ENCODE results near the gene MRPL24. TPM values are rescaled to one million over a fixed set of nuclear protein-coding genes. Genes with fewer than 3 reads are reported as not detected.

MRPL24 gene
- total RNA-seq, 1 experiment from 2014 or later, result 27.3 TPM

DNA sequence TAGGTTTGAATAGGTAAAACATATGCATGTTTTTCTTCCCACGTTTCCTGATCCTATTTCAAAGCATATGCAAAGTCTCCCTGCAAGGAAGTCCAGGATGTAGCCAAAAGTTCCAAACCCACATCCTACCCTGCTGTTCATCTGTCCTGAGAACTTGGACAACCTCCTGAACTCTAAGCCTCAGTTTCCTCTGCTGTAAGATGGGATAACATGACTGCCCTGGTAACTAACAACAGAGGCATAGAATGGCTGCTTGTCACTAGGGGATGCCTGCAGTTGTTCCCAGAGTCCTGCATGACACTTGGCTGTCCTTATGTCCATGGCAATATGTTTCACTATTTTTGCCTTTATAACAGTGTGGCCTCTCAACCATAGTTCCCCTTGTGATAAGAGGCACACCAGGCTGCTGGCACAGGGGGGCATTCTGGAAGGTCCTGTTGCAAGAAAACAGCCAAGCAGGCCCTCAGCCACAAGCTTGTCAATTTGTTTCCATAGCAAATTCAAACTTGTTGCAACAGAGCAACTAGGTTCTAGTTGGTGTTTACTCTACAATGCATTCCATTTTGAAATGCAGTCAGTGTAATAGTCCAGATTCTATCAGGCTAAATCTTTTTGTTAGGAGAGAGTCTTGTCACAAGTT lies 12.1 kb upstream of the MRPL24 start:
- H2AFZ ChIP-seq (ENCODE audit: low read length), result no peak overlapping the region
- H3K27me3 ChIP-seq (ENCODE audit: insufficient read depth, low read length), result no peaks in the 10 kb centered on the region
- no peak overlapping the region for H3K27ac ChIP-seq (ENCODE audit: insufficient read length, low read depth, low read length)
- no peak overlapping the region for H2BK20ac ChIP-seq (ENCODE audit: low read depth, low read length, poor library complexity, severe bottlenecking)
- no peak overlapping the region for H2BK12ac ChIP-seq (ENCODE audit: insufficient read length, low read depth, low read length)
- no peaks in the 10 kb centered on the region for H3K79me1 ChIP-seq (ENCODE audit: insufficient read depth, low read depth, low read length, poor library complexity, severe bottlenecking)
- H3K4ac ChIP-seq (ENCODE audit: low read depth, low read length), result no peak overlapping the region
- H3K4me2 ChIP-seq (ENCODE audit: insufficient read depth, insufficient read length, low read length), result peak overlapping the region; percentile 73
- H2BK15ac ChIP-seq (ENCODE audit: low read depth, low read length), result no peak overlapping the region
- H3K4me1 ChIP-seq (ENCODE audit: insufficient read depth, low read length), result peaks cover 14% of the 10 kb centered on the region; the same call in 1 of the 2 replicates
- H3K23ac ChIP-seq (ENCODE audit: insufficient read length, low read depth, low read length), result no peak overlapping the region
- peaks cover 7% of the 10 kb centered on the region for H3K23me2 ChIP-seq (ENCODE audit: insufficient read length, low read depth, low read length, poor library complexity, severe bottlenecking)
- H2BK120ac ChIP-seq (ENCODE audit: low read depth, low read length, poor library complexity, severe bottlenecking), result no peak overlapping the region
- H3K56ac ChIP-seq (ENCODE audit: insufficient read length, low read depth, low read length), result no peak overlapping the region
- no peak for DNase-seq
- Mint-ChIP-seq H3K9me3 (no peaks in the 10 kb centered on the region), H3K36me3 (ENCODE audit: insufficient read depth in 1 of 3, low read depth in 3 of 3) (peaks cover 0 to 10% (median 8%) of the 10 kb centered on the region in 3 experiments; a peak in 2 of 7 replicates), H3K4me1 (peaks cover 31 to 32% of the 10 kb centered on the region in 2 experiments), H3K27me3 (ENCODE audit: low read depth) (no peaks in the 10 kb centered on the region), H3K27ac (peak overlapping the region in 2 of 3 experiments; percentile 10 to 44; a peak in 1 of 7 replicates), H3K4me3 (peak overlapping the region; percentile 91 to 96)
- H3K9ac ChIP-seq (ENCODE audit: extremely low read depth, insufficient read length, low read length), result peak overlapping the region; percentile 96
- WGBS (ENCODE audit: extremely low coverage, insufficient read length, low lambda C conversion rate), result no CpG with 5 or more reads among the region's 1 CpG
- TF ChIP-seq, protein P1, sequence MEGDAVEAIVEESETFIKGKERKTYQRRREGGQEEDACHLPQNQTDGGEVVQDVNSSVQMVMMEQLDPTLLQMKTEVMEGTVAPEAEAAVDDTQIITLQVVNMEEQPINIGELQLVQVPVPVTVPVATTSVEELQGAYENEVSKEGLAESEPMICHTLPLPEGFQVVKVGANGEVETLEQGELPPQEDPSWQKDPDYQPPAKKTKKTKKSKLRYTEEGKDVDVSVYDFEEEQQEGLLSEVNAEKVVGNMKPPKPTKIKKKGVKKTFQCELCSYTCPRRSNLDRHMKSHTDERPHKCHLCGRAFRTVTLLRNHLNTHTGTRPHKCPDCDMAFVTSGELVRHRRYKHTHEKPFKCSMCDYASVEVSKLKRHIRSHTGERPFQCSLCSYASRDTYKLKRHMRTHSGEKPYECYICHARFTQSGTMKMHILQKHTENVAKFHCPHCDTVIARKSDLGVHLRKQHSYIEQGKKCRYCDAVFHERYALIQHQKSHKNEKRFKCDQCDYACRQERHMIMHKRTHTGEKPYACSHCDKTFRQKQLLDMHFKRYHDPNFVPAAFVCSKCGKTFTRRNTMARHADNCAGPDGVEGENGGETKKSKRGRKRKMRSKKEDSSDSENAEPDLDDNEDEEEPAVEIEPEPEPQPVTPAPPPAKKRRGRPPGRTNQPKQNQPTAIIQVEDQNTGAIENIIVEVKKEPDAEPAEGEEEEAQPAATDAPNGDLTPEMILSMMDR (conservative IDR thresholded peaks at IDR 0.05), result no peak
- H2AK5ac ChIP-seq (ENCODE audit: insufficient read length, low read length), result no peak overlapping the region
- peaks cover 20% of the 10 kb centered on the region; the same call in 1 of the 2 replicates for H3K79me2 ChIP-seq (ENCODE audit: insufficient read depth, low read length)
- no peaks in the 10 kb centered on the region for H4K20me1 ChIP-seq (ENCODE audit: control insufficient read depth, insufficient read depth, insufficient read length)
- H3K14ac ChIP-seq (ENCODE audit: insufficient read depth, low read length), result no peak overlapping the region
- no peak overlapping the region for H3K18ac ChIP-seq (ENCODE audit: insufficient read length, low read depth, low read length)
- no peak overlapping the region for H4K91ac ChIP-seq (ENCODE audit: insufficient read length, low read depth, low read length)
- H3T11ph ChIP-seq (ENCODE audit: low read length), result no peak overlapping the region
- H4K5ac ChIP-seq (ENCODE audit: insufficient read length, low read depth, low read length), result no peak overlapping the region
- no peak overlapping the region for H2BK5ac ChIP-seq (ENCODE audit: insufficient read length, low read length)
- no peak overlapping the region for H4K8ac ChIP-seq (replicated peaks; ENCODE audit: insufficient read length, low read depth, low read length)
- no peaks in the 10 kb centered on the region for H3K9me3 ChIP-seq (ENCODE audit: control insufficient read depth, low read depth, low read length)
